HepG2 (cell line): Measurements from ENCODE around the gene CELSR2. TPM values are rescaled to one million over a fixed set of nuclear protein-coding genes. Genes with fewer than 3 reads are reported as not detected.

Experiments
- DR1 ChIP-seq: sonication (generic); formaldehyde crosslinking; IDR thresholded peaks from 2 replicates; pipeline ENCODE4 v1.8.0; 2021; ENCODE audit warnings: mild to moderate bottlenecking, missing genetic modification reagents, inconsistent platforms
- ELF3 ChIP-seq: IDR thresholded peaks from 2 replicates; pipeline ENCODE4 v1.6.1; 2016; ENCODE audit warnings: missing genetic modification reagents, missing compliant biosample characterization
- IKZF4 ChIP-seq: sonication (generic); formaldehyde crosslinking; IDR thresholded peaks from 2 replicates; pipeline ENCODE4 v1.5.1; 2020; ENCODE audit warnings: borderline replicate concordance, mild to moderate bottlenecking, low read depth, missing genetic modification reagents; ENCODE audit errors: not compliant biosample characterization
- KDM5A ChIP-seq: fragments of 200-600 bp; sonication (generic); IDR thresholded peaks from 2 replicates; pipeline ENCODE4 v1.7.0; 2018; ENCODE audit warnings: antibody characterized with exemption, mild to moderate bottlenecking, low read length, borderline replicate concordance
- SOX13 ChIP-seq, 3 experiments: fragments of 450-650 bp in 1 of 3; sonication (generic) in 1 of 3; formaldehyde crosslinking in 1 of 3; IDR thresholded peaks in 2 of 3; conservative IDR thresholded peaks in 1 of 3; 2 replicates each; pipeline versions ENCODE4 v1.5.0 to v1.6.1; 2016 to 2020; ENCODE audit warnings: antibody characterized with exemption in 1 of 3, mild to moderate bottlenecking in 1 of 3, missing compliant biosample characterization in 1 of 3, missing genetic modification reagents in 1 of 3, moderate library complexity in 1 of 3
- STAG1 ChIP-seq: sonication (generic); formaldehyde crosslinking; IDR thresholded peaks from 2 replicates; pipeline ENCODE4 v1.4.0; 2020; ENCODE audit warnings: missing genetic modification reagents
- ZFP90 ChIP-seq: sonication (generic); formaldehyde crosslinking; IDR thresholded peaks from 2 replicates; pipeline ENCODE4 v1.8.0; 2022; ENCODE audit warnings: missing genetic modification reagents, mild to moderate bottlenecking, inconsistent platforms, borderline replicate concordance
- ZNF143 ChIP-seq: sonication (generic); formaldehyde crosslinking; IDR thresholded peaks from 2 replicates; pipeline ENCODE4 v1.4.0; 2020; ENCODE audit warnings: missing genetic modification reagents
- ZNF232 ChIP-seq: sonication (generic); formaldehyde crosslinking; IDR thresholded peaks from 2 replicates; pipeline ENCODE4 v1.4.0; 2020; ENCODE audit warnings: missing genetic modification reagents, borderline replicate concordance
- ZNF343 ChIP-seq: sonication (generic); formaldehyde crosslinking; IDR thresholded peaks from 2 replicates; pipeline ENCODE4 v1.4.0; 2020; ENCODE audit warnings: mild to moderate bottlenecking, missing genetic modification reagents
- ZNF766 ChIP-seq: sonication (generic); formaldehyde crosslinking; IDR thresholded peaks from 2 replicates; pipeline ENCODE4 v1.5.0; 2020; ENCODE audit warnings: missing genetic modification reagents, borderline replicate concordance
- ZNF782 ChIP-seq: sonication (generic); formaldehyde crosslinking; IDR thresholded peaks from 2 replicates; pipeline ENCODE4 v1.4.0; 2020; ENCODE audit warnings: missing genetic modification reagents, mild to moderate bottlenecking, borderline replicate concordance
- polyA plus RNA-seq, 8 experiments: library from polyadenylated mRNA; depleted of rRNA in 3 of 8; stranded (reverse) in 7 of 8; unstranded in 1 of 8; fragments of >200 nt; fragmentation: Illumina TruSeq in 4 of 8; extraction: Trizol in 4 of 8; gene quantifications; 2 replicates each; pipeline versions ENCODE4 v1.2.1 to v1.2.3, GENCODE V29; 2011 to 2016; ENCODE audit warnings: low read depth in 4 of 8, missing spikeins in 1 of 8, mixed read lengths in 1 of 8; ENCODE audit not compliant: insufficient read depth in 1 of 8
- total RNA-seq, 5 experiments: library from RNA; depleted of rRNA; stranded (reverse); fragments of >200 nt; fragmentation: Illumina TruSeq; extraction: Trizol; gene quantifications; 2 replicates each; pipeline ENCODE4 v1.2.3, GENCODE V29; 2016; ENCODE audit warnings: low read depth in 1 of 5
- TF ChIP-seq, protein P1 (sequence below): sonication (generic); formaldehyde crosslinking; IDR thresholded peaks from 2 replicates; pipeline ENCODE4 v1.5.0; 2020; ENCODE audit warnings: mild to moderate bottlenecking, missing genetic modification reagents
- TF ChIP-seq, protein P2 (sequence below): sonication (generic); formaldehyde crosslinking; IDR thresholded peaks from 2 replicates; pipeline ENCODE4 v1.4.0; 2020; ENCODE audit warnings: missing genetic modification reagents
- TF ChIP-seq, protein P3 (sequence below): IDR thresholded peaks from 2 replicates; pipeline ENCODE4 v1.6.1; 2016
- TF ChIP-seq, protein P4 (sequence below): IDR thresholded peaks from 2 replicates; pipeline ENCODE4 v1.6.1; 2016; ENCODE audit warnings: low read depth, control low read depth

Gene CELSR2
- total and polyA plus RNA-seq, 2 of the 13 experiments (the other 11 are each of a cell fraction or from before 2014, with no cell fraction given): 4.0 to 6.6 TPM

DNA sequence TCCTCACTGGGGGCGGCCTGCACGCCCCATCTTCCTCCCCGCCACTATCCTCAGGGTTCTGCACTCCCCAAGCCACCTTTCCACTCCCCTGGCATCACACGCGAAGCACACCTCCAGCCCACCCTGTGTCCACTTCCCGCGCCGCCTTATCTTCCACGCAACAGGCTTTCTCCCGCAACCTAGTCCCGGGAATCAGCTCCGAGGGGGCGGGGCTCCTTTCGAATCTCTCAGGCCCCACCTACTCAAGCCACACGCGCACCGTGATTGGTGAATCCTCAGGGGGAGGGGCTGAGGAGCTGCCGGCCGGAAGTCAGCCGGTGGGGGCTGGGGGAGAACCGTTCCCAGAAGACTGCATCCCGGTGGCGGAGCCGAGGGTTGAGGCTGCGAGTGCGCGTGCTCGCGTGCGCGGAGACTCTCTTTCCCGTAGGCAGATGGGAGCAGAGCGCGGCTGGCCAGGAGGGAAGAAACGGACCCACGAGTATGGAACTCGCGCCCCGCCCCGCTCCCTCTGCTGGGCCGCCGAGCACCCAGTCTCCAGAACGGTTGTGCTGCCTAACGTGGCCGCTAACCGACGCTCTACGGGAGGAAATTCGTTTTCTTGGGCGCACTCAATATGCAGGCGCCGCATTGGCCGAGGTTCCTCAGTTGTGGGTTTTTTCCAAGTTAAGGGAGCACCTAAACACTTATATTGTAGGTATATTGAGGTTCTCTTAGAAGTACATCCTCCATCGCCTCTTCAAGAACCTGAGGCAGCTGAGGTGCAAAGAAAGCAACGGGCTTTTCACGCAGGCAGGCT is 33.8 kb downstream of the CELSR2 start, which contains the start of gene PSRC1 (continued):
- TF ChIP-seq, protein P1, sequence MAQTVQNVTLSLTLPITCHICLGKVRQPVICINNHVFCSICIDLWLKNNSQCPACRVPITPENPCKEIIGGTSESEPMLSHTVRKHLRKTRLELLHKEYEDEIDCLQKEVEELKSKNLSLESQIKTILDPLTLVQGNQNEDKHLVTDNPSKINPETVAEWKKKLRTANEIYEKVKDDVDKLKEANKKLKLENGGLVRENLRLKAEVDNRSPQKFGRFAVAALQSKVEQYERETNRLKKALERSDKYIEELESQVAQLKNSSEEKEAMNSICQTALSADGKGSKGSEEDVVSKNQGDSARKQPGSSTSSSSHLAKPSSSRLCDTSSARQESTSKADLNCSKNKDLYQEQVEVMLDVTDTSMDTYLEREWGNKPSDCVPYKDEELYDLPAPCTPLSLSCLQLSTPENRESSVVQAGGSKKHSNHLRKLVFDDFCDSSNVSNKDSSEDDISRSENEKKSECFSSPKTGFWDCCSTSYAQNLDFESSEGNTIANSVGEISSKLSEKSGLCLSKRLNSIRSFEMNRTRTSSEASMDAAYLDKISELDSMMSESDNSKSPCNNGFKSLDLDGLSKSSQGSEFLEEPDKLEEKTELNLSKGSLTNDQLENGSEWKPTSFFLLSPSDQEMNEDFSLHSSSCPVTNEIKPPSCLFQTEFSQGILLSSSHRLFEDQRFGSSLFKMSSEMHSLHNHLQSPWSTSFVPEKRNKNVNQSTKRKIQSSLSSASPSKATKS (CRISPR knock-in tag): no peak
- peak; percentile 66 for TF ChIP-seq ZNF143 (CRISPR knock-in tag)
- TF ChIP-seq ZNF782 (CRISPR knock-in tag): 0 out of 2 replicates have a peak, but pooled peaks have one; percentile 49
- 0 out of 2 replicates have a peak, but pooled peaks have one; percentile 66 for TF ChIP-seq ZNF766 (CRISPR knock-in tag)
- TF ChIP-seq IKZF4 (CRISPR knock-in tag): no peak
- TF ChIP-seq ZNF343 (CRISPR knock-in tag): peak; percentile 58; the same call in 1 of the 2 replicates
- peak; percentile 80 for TF ChIP-seq ELF3 (CRISPR knock-in tag)
- TF ChIP-seq, protein P2, sequence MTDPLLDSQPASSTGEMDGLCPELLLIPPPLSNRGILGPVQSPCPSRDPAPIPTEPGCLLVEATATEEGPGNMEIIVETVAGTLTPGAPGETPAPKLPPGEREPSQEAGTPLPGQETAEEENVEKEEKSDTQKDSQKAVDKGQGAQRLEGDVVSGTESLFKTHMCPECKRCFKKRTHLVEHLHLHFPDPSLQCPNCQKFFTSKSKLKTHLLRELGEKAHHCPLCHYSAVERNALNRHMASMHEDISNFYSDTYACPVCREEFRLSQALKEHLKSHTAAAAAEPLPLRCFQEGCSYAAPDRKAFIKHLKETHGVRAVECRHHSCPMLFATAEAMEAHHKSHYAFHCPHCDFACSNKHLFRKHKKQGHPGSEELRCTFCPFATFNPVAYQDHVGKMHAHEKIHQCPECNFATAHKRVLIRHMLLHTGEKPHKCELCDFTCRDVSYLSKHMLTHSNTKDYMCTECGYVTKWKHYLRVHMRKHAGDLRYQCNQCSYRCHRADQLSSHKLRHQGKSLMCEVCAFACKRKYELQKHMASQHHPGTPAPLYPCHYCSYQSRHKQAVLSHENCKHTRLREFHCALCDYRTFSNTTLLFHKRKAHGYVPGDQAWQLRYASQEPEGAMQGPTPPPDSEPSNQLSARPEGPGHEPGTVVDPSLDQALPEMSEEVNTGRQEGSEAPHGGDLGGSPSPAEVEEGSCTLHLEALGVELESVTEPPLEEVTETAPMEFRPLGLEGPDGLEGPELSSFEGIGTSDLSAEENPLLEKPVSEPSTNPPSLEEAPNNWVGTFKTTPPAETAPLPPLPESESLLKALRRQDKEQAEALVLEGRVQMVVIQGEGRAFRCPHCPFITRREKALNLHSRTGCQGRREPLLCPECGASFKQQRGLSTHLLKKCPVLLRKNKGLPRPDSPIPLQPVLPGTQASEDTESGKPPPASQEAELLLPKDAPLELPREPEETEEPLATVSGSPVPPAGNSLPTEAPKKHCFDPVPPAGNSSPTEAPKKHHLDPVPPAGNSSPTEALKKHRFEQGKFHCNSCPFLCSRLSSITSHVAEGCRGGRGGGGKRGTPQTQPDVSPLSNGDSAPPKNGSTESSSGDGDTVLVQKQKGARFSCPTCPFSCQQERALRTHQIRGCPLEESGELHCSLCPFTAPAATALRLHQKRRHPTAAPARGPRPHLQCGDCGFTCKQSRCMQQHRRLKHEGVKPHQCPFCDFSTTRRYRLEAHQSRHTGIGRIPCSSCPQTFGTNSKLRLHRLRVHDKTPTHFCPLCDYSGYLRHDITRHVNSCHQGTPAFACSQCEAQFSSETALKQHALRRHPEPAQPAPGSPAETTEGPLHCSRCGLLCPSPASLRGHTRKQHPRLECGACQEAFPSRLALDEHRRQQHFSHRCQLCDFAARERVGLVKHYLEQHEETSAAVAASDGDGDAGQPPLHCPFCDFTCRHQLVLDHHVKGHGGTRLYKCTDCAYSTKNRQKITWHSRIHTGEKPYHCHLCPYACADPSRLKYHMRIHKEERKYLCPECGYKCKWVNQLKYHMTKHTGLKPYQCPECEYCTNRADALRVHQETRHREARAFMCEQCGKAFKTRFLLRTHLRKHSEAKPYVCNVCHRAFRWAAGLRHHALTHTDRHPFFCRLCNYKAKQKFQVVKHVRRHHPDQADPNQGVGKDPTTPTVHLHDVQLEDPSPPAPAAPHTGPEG (CRISPR knock-in tag): peak; percentile 47
- peak; percentile 43; the same call in 1 of the 2 replicates for TF ChIP-seq ZNF232
- TF ChIP-seq KDM5A: peak; percentile 78; the same call in 1 of the 2 replicates
- peak; percentile 46; the same call in 1 of the 2 replicates for TF ChIP-seq SOX13 (IDR thresholded peaks at IDR 0.05)
- TF ChIP-seq SOX13 (CRISPR knock-in tag; conservative IDR thresholded peaks at IDR 0.05 in 1 of 2, IDR thresholded peaks at IDR 0.05 in 1 of 2): peak in 1 of 2 experiments; percentile 62; a peak in 2 of 4 replicates
- TF ChIP-seq, protein P3, sequence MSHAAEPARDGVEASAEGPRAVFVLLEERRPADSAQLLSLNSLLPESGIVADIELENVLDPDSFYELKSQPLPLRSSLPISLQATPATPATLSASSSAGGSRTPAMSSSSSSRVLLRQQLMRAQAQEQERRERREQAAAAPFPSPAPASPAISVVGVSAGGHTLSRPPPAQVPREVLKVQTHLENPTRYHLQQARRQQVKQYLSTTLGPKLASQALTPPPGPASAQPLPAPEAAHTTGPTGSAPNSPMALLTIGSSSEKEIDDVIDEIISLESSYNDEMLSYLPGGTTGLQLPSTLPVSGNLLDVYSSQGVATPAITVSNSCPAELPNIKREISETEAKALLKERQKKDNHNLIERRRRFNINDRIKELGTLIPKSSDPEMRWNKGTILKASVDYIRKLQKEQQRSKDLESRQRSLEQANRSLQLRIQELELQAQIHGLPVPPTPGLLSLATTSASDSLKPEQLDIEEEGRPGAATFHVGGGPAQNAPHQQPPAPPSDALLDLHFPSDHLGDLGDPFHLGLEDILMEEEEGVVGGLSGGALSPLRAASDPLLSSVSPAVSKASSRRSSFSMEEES (CRISPR knock-in tag): peak; percentile 40; the same call in 1 of the 2 replicates
- peak; percentile 36; the same call in 1 of the 2 replicates for TF ChIP-seq ZFP90 (CRISPR knock-in tag)
- TF ChIP-seq STAG1: peak; percentile 20
- peak; percentile 42; the same call in 1 of the 2 replicates for TF ChIP-seq DR1
- TF ChIP-seq, protein P4, sequence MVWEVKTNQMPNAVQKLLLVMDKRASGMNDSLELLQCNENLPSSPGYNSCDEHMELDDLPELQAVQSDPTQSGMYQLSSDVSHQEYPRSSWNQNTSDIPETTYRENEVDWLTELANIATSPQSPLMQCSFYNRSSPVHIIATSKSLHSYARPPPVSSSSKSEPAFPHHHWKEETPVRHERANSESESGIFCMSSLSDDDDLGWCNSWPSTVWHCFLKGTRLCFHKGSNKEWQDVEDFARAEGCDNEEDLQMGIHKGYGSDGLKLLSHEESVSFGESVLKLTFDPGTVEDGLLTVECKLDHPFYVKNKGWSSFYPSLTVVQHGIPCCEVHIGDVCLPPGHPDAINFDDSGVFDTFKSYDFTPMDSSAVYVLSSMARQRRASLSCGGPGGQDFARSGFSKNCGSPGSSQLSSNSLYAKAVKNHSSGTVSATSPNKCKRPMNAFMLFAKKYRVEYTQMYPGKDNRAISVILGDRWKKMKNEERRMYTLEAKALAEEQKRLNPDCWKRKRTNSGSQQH (CRISPR knock-in tag): 0 out of 2 replicates have a peak, but pooled peaks have one; percentile 9
